ENCODE results near the gene RASSF8. TPM values are rescaled to one million over a fixed set of nuclear protein-coding genes. Genes with fewer than 3 reads are reported as not detected.

The RASSF8 gene
- total and polyA plus RNA-seq, 2 of the 8 experiments (the other 6 are each of a cell fraction or from before 2014, with no cell fraction given): 6.4 to 46.7 TPM

- no peaks in the 10 kb centered on the region for H3K79me1 ChIP-seq (ENCODE audit: low read depth, low read length)
- no peak overlapping the region for H3K14ac ChIP-seq (ENCODE audit: insufficient read length)
- no peaks in the 10 kb centered on the region for H3K4me1 ChIP-seq (replicated peaks in 1 of 4; ENCODE audit: control insufficient read depth in 3 of 4, insufficient read depth in 4 of 4, low read length in 3 of 4)
- no peaks in the 10 kb centered on the region for H3K79me2 ChIP-seq (ENCODE audit: control insufficient read depth in 1 of 2, insufficient read depth in 2 of 2, low read length in 2 of 2)
- CTCF ChIA-PET (ENCODE audit: partially characterized antibody): interaction anchor here (0.6 to 3.9 kb wide), 17 partner anchors 11 to 656 kb away, joined by 3 to 22 read pairs (median 4); partner anchors contain the start of gene BHLHE41
- no peak overlapping the region for H3K18ac ChIP-seq (ENCODE audit: extremely low read depth, low read length)
- no peak overlapping the region for H2AFZ ChIP-seq (ENCODE audit: low read length)
- no peak overlapping the region for H3K27ac ChIP-seq (ENCODE audit: low read depth, low read length)
- no peak overlapping the region for H3K56ac ChIP-seq (replicated peaks; ENCODE audit: insufficient read length, low read depth, low read length)
- H4K20me1 ChIP-seq (replicated peaks in 1 of 2; ENCODE audit: control insufficient read depth in 1 of 2, insufficient read depth in 2 of 2, low read length in 2 of 2): no peaks in the 10 kb centered on the region
- no peak overlapping the region for H4K5ac ChIP-seq (ENCODE audit: insufficient read length, low read depth, low read length)
- DNase-seq (ENCODE audit: low read depth in 1 of 2, low spot score in 2 of 2) (no peak), FAIRE-seq (no peak)
- no peak overlapping the region for H2BK15ac ChIP-seq (ENCODE audit: low read length)
- H3K9ac ChIP-seq (replicated peaks in 1 of 4; ENCODE audit: extremely low read depth in 1 of 4, low read depth in 3 of 4, low read length in 3 of 4): no peak overlapping the region
- TF ChIP-seq NRF1 (IDR thresholded peaks at IDR 0.05; ENCODE audit: low read depth, low read length): no peak
- no peak for TF ChIP-seq CEBPB (IDR thresholded peaks at IDR 0.05; ENCODE audit: low read depth, low read length)
- no peak for TF ChIP-seq ATF2 (IDR thresholded peaks at IDR 0.05; ENCODE audit: low read length)
- 0 out of 2 replicates have a peak overlapping the region, but pooled peaks have one; percentile 1 for H2BK12ac ChIP-seq (ENCODE audit: low read depth, low read length)
- H3K4me3 ChIP-seq (ENCODE audit: extremely low read depth in 1 of 4, insufficient read depth in 2 of 4, low read depth in 3 of 4, low read length in 4 of 4): no peak overlapping the region
- no peaks in the 10 kb centered on the region for H3K36me3 ChIP-seq (ENCODE audit: control insufficient read depth in 2 of 4, insufficient read depth in 4 of 4, low read length in 3 of 4)
- no peaks in the 10 kb centered on the region for H3K27me3 ChIP-seq (replicated peaks in 1 of 4; ENCODE audit: control insufficient read depth in 3 of 4, extremely low read depth in 1 of 4, insufficient read depth in 3 of 4, low read length in 3 of 4)
- H3K23ac ChIP-seq (ENCODE audit: insufficient read length): no peak overlapping the region
- no peak overlapping the region for H3K4me2 ChIP-seq (ENCODE audit: insufficient read depth in 1 of 2, low read depth in 2 of 2, low read length in 2 of 2)
- no peak overlapping the region for H2BK120ac ChIP-seq (replicated peaks; ENCODE audit: low read depth, low read length)
- no peak overlapping the region for H4K8ac ChIP-seq (ENCODE audit: extremely low read depth, insufficient read depth, low read length)
- H3K23me2 ChIP-seq (ENCODE audit: low read depth, low read length): no peaks in the 10 kb centered on the region
- no peak overlapping the region for H4K91ac ChIP-seq (replicated peaks; ENCODE audit: insufficient read length, low read length)
- 86% methylated on average over 11 of the region's 11 CpGs; no CpG with 5 or more reads in 1 of the 2 experiments for WGBS, 2 experiments (ENCODE audit: extremely low coverage in 1 of 2, insufficient coverage in 1 of 2, insufficient read length in 1 of 2, insufficient replicate concordance in 2 of 2, low coverage in 1 of 2, low lambda C conversion rate in 2 of 2, missing lambda C conversion rate in 1 of 2)
- no peak overlapping the region for H2AK5ac ChIP-seq (ENCODE audit: low read depth, low read length)
- no peak overlapping the region for H2BK5ac ChIP-seq (ENCODE audit: low read depth, low read length)
- H3K9me3 ChIP-seq (ENCODE audit: insufficient read depth in 2 of 2, low read depth in 1 of 2, low read length in 1 of 2): no peaks in the 10 kb centered on the region
- no peak overlapping the region for H2BK20ac ChIP-seq (ENCODE audit: low read length)
- POLR2A ChIA-PET (ENCODE audit: partially characterized antibody): no interaction called here
- no peak overlapping the region for H3K4ac ChIP-seq (replicated peaks; ENCODE audit: insufficient read length, low read depth, low read length)
These were observed 132.5 kb downstream of the RASSF8 start for GRCh38 chr12:26090836-26091510.
